Stimulated activated CD8-positive, alpha-beta memory T cell treated with anti-CD3 and anti-CD28 coated beads, Interleukin-4, amount 100 ng/mL, for 1 hour (primary cell): ENCODE measurements around the gene APOC4.
"Not testable (repeated sequence)": the region's sequence is repeated elsewhere in the genome, so short reads cannot be mapped to it uniquely, and the experiment has no call there.

Experiments
- DNase-seq, 2 donors: peaks; one replicate each; pipeline ENCODE4 v3.0.0-alpha.2; 2020; ENCODE audit warnings: low read depth in 2 of 2, low spot score in 1 of 2

APOC4 gene

DNA sequence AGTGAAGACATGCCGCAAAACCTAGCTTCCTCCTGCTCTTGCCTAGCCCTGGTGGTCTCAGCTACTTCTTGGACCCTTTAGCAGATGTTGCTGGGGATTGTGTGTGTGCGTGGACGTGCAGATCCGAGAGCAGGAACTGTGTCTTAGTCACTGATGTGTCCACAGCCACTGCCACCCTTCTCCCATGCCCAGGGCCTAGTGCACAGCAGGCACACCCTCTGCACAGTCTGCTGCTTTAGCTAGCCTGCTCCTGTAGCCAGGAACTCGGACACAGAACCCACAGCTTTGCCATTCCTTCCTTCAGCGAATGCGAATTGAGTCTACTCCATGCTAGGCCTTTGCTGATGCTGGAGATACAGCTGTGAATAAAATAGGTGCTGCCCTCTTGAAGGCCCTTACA is 15.5 kb downstream of the APOC4 start:
- DNase-seq = no peak

- DNase-seq = no peak
Observed at GRCh38 chr19:44958090-44958489, 16.1 kb downstream of the APOC4 start.

DNA sequence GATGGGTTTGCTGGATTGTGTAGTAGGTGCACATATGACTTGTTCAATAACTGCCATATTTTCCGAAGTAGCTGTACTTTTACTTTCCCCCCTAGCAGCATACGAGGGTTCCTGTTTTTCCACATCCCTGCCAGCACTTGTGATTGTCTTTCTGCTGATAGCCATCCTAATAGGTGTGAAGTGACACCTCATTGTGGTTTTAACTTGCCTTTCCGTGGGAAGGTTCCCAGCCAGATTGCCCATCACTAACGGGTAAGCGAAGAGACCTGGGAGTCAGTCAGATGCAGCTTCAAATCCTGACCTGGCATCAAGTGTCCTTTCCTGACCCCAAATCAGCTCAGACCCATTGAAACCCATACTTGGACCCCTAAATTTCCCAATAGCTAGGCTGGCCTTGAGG is 17.7 kb downstream of the APOC4 start:
- no peak for DNase-seq

DNA sequence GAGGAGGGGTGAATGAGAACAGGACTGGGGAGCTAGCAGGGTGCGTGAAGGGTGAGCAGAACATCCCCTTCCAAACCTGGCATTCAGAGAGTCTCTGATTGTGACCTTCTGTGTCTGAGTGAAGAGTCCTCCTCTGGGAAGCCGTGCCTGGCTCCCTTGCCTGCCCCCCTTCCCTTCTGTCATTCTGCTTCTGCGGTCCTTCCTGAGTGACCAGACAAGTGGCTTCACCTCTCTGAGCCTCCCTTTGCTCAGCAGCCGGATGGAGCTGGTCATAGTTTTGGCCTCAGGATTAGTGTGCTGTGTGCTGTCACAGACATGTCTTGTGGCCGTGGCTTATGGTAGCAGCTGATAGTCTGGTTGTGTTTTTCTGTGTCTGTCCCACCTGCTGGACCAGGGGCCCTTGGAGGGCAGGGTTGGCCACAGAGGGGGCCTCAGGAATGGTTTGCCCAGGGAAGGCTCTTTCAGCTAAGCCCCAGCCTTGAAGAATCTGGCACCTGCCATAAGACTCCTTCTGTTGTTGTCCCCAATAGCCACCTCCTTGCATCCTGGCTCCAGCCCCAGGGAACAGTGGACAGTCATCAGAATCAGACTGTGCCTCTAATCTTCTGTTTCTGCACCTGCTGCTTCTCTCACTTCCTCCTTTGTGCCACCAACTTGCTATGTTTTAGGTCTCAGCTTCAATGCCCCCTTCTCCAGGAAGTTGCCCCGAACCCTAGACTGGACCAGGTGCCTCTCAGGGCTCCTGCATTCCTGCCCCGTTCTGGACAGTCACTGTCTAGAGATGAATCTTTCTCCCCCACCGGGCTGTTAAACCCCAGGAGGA is 19.1 kb downstream of the APOC4 start:
- DNase-seq = no peak

GRCh38 chr19:44961821-44962220 is 19.8 kb downstream of the APOC4 start:
- no peak for DNase-seq

DNA sequence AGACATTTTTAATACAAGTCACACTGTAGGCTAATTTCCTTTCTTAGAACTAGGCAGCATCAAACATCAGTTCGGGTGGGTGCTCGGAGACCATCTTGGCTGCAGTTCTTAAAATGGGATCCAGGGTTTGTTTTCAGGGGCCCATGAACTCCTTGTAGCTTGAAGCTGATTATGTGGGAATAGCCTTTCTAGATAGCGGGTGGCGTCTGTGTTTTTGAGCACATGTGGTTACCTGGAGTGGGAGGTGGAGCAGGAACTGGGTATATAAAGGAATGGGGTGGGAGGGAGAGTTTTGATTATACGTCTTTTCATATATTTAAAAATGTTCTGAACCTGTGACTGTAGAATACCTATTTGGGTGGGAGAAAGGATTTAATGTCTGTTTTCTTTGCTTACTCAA is 26.1 kb downstream of the APOC4 start:
- DNase-seq = no peak

DNA sequence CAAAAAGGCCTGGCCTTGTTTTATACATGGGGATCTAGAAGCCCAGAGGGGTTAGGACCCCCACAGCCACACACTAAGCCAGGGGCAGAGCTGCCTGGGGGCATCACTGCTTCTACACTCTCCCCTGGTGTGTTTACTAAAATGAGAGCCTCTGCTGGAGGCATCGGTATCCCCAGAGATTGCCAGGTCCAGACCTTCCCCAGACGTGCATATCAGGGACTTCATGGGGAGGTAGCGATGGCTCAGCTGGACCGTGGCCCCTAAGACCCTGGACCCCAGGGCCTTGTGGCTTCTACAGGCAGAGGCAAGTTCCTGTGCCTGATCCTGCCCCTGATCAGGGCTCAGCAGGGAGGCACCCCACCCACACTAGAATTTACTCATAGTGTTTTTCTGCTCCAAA is 26.6 kb downstream of the APOC4 start:
- DNase-seq = no peak

DNA sequence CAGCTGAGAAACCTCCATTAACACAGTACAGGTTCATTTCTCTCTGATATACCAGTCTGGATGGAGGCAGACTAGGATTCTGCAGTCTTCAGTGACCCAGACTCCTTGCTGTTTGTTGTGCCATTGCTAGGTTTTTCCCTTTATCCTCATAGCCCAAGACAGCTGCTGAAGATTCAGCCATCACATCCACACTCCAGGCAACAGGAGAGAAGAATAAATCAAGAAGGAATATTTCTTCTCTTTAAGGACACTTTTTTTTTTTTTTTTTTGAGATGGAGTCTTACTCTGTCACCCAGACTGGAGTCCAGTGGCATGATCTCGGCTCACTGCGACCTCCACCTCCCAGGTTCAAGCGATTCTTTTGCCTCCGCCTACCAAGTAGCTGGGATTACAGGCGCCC is 27.4 kb downstream of the APOC4 start:
- no peak for DNase-seq

- not testable (repeated sequence) for DNase-seq
Observed at GRCh38 chr19:44971451-44971850, 29.4 kb downstream of the APOC4 start.

DNA sequence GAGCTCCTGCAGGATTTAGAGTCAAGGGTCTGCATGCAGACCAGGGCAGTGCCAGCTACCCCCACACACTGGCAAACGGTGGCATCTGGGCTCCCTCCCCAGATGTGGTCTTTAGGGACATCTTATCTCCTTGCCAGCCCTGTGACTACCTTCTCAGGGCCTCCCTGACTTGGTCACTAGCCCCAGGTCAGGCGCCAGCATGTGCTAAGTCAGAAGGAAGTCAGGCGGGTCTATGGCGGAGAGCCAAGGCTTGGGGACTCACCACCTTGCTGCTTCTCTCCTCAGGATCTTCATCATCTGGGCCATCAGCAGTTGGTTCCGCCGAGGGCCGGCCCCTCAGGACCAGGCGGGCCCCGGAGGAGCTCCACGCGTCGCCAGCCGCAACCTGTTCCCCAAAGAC is 30.8 kb downstream of the APOC4 start:
- no peak for DNase-seq

DNA sequence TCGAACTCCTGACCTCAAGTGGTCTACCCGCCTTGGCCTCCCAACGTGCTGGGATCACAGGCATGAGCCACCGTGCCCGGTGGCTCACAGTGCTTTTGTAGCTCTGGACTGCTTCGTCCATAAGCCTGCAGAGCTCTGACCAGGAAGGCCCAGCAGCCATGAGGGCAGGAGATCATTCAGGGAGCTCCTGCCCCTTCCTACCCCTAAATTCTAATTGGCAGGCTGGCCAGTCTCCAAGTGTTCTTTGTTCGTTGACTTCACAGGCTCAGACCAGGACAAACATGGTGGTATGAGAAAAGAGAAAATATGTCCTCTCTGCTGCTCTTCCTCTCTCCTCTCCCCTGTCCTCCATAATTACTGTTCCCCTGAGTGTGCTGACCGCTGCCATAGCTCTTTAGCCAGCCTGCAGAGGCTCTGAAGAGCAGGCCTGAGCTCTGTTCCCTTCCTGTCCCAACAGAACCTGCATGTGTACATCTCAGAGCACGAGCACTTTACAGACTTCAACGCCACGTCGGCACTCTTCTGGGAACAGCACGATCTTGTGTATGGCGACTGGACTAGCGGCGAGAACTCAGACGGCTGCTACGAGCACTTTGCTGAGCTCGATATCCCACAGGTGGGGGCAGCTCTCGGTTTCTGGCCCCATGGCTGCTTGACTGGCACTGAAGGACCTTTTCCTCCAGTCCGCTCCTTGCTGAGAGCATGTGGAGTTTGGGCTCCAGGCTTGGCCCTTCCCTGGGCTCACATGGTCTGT is 32.1 kb downstream of the APOC4 start:
- no peak for DNase-seq

DNA sequence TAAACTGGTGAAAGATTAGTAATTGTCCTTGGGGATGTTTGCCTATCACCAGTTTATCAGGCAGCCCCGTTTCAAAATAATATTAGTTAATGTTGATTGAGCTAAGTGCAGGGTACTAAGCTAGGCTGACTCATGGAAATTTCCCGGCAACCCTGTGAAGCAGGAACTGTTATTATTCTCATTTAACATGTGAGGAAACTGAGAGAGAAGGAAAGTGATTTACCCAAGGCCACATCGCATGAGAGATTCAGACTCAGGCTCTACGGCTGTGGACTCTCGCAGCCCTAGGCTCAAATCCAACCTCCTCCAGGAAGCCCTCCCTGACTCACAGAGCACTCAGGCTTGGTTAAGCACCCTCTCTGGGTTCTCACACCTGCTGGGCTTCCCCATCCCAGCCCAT is 32.8 kb downstream of the APOC4 start:
- DNase-seq = no peak

GRCh38 chr19:44975444-44975843 is 33.4 kb downstream of the APOC4 start:
- no peak for DNase-seq

GRCh38 chr19:44984005-44984404 is 42.0 kb downstream of the APOC4 start:
- no peak for DNase-seq

DNA sequence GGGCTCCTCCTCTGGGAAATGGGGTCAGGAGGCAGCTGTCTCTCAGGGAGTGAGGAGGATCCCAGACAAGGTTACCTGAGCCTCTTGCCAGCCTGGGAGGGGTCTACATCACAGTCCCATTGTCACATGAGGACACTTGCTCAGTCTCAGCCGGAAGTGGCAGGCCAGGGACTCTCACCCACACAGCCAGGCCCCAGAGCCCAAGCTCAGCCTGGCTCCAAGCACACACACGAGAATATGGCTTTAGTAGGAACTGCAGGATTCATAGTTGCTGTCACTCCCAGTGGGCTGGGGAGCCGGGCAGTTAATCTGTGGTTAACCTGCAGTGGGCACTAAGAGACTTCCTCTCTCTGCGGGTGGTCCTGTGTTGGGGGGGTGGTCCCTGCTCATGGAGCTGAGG is 43.4 kb downstream of the APOC4 start:
- DNase-seq = no peak

DNA sequence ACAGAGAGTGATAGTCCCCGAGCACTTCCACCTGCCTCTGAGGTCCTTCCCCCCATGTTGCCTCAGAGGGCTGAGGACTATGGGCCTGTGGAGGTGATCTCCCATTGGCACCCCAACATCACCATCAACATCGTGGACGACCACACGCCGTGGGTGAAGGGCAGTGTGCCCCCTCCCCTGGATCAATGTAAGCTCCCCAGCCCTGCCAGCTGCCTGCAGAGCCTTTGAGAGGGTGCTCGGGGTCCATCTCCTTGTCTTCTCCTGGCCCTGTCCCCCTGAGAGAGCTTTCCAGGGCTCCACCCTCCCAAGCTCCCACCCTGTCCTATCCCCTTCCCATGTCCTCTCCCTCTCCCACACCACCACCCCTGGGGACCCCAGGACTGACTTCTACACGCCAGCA is 44.4 kb downstream of the APOC4 start:
- DNase-seq = no peak

DNA sequence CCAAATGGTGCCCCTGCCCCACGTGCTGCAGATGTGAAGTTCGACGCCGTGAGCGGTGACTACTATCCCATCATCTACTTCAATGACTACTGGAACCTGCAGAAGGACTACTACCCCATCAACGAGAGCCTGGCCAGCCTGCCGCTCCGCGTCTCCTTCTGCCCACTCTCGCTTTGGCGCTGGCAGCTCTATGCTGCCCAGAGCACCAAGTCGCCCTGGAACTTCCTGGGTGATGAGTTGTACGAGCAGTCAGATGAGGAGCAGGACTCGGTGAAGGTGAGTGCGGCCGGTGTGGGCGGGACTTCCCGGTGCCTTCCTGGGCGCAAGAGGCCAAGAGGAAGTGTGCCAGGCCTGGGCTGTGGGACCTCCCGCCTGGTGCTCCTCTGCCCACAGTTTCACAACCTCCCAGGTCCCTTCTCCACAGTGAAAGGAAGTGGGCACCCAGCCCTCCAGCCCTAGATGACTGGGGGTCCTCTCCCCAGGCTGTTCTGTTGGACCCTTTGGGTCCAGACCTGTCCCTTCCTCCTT is 45.2 kb downstream of the APOC4 start:
- no peak for DNase-seq

- DNase-seq = no peak
Observed at GRCh38 chr19:44988273-44988672, 46.2 kb downstream of the APOC4 start.

- DNase-seq = peak; percentile 21 to 25
Observed at GRCh38 chr19:44988896-44989556, 47.0 kb downstream of the APOC4 start.

- no peak for DNase-seq
Observed at GRCh38 chr19:44990459-44990858, 48.4 kb downstream of the APOC4 start.

GRCh38 chr19:44990966-44991365 is 48.9 kb downstream of the APOC4 start:
- no peak for DNase-seq
